H1 (cell line): ENCODE data around the gene TMX2. TPM values are rescaled to one million over a fixed set of nuclear protein-coding genes. Genes with fewer than 3 reads are reported as not detected.

ENCODE experiments used
- CTCF ChIA-PET: fragments of 300-600 bp; sonication (Branson Sonifier 250); formaldehyde crosslinking; loops from one replicate; lab custom pipeline; 2021; ENCODE audit not compliant: partially characterized antibody; lab: Charles Lee
- POLR2A ChIA-PET: fragments of 300-600 bp; sonication (Branson Sonifier 250); formaldehyde crosslinking; loops from one replicate; lab custom pipeline; 2021; ENCODE audit warnings: inconsistent platforms; ENCODE audit not compliant: partially characterized antibody; lab: Charles Lee
- DNase-seq, 2 experiments: peaks; one replicate each; pipeline versions ENCODE4 v3.0.0 to v3.0.0-alpha.2; 2010 to 2022; ENCODE audit warnings: low spot score in 2 of 2, low read depth in 1 of 2, mixed read lengths in 1 of 2
- FAIRE-seq: peaks from 2 replicates; lab custom pipeline; 2011; peaks lifted over from hg19 to GRCh38; lab: Jason Lieb, UNC
- H2AFZ ChIP-seq: 2 replicates; pipeline ENCODE4 v1.8.1; 2012; ENCODE audit warnings: low read length, inconsistent platforms
- H2AK5ac ChIP-seq: 2 replicates; pipeline ENCODE4 v1.6.1; 2013; ENCODE audit warnings: low read depth, low read length
- H2BK120ac ChIP-seq: replicated peaks from 2 replicates; pipeline ENCODE3; 2013; ENCODE audit warnings: low read depth, low read length, inconsistent platforms
- H2BK12ac ChIP-seq: 2 replicates; pipeline ENCODE4 v1.6.1; 2013; ENCODE audit warnings: low read depth, low read length
- H2BK15ac ChIP-seq: 2 replicates; pipeline ENCODE4 v1.6.1; 2013; ENCODE audit warnings: low read length
- H2BK20ac ChIP-seq: 2 replicates; pipeline ENCODE4 v1.6.1; 2013; ENCODE audit warnings: low read length
- H2BK5ac ChIP-seq: 2 replicates; pipeline ENCODE4 v1.6.1; 2013; ENCODE audit warnings: low read depth, low read length
- H3K14ac ChIP-seq: 2 replicates; pipeline ENCODE4 v1.6.1; 2013; ENCODE audit warnings: inconsistent platforms; ENCODE audit not compliant: insufficient read length
- H3K18ac ChIP-seq: 2 replicates; pipeline ENCODE4 v1.6.1; 2013; ENCODE audit warnings: low read length; ENCODE audit errors: extremely low read depth
- H3K23ac ChIP-seq: 2 replicates; pipeline ENCODE4 v1.6.1; 2013; ENCODE audit warnings: inconsistent platforms; ENCODE audit not compliant: insufficient read length
- H3K23me2 ChIP-seq: 2 replicates; pipeline ENCODE4 v1.6.1; 2013; ENCODE audit warnings: low read depth, low read length
- H3K27ac ChIP-seq: 2 replicates; pipeline ENCODE4 v1.6.1; 2011; ENCODE audit warnings: low read depth, low read length, inconsistent platforms
- H3K27me3 ChIP-seq, 4 experiments: replicated peaks in 1 of 4; 1 replicate in 1 of 4; 2 replicates in 3 of 4; pipeline versions ENCODE4 v1.6.1 to v1.8.1; 2011 to 2013; ENCODE audit warnings: low read length in 3 of 4, mild to moderate bottlenecking in 3 of 4, inconsistent platforms in 2 of 4, mixed read lengths in 2 of 4, moderate library complexity in 1 of 4; ENCODE audit not compliant: control insufficient read depth in 3 of 4, insufficient read depth in 3 of 4; ENCODE audit errors: extremely low read depth in 1 of 4
- H3K36me3 ChIP-seq, 4 experiments: 2 replicates each; pipeline versions ENCODE4 v1.6.1 to v1.8.1; 2011 to 2013; ENCODE audit warnings: mild to moderate bottlenecking in 4 of 4, low read length in 3 of 4, moderate library complexity in 2 of 4, control low read depth in 1 of 4, inconsistent platforms in 1 of 4; ENCODE audit not compliant: insufficient read depth in 4 of 4, control insufficient read depth in 2 of 4
- H3K4ac ChIP-seq: replicated peaks from 2 replicates; pipeline ENCODE3; 2013; ENCODE audit warnings: low read length, low read depth, mixed read lengths, inconsistent platforms; ENCODE audit not compliant: insufficient read length
- H3K4me1 ChIP-seq, 4 experiments: replicated peaks in 1 of 4; 1 replicate in 1 of 4; 2 replicates in 3 of 4; pipeline versions ENCODE4 v1.6.1 to v1.8.1; 2011 to 2013; ENCODE audit warnings: low read length in 3 of 4, inconsistent platforms in 2 of 4, mixed read lengths in 1 of 4; ENCODE audit not compliant: insufficient read depth in 4 of 4, control insufficient read depth in 3 of 4
- H3K4me2 ChIP-seq, 2 experiments: 2 replicates each; pipeline versions ENCODE4 v1.6.1 to v1.8.1; 2011 to 2013; ENCODE audit warnings: low read depth in 2 of 2, low read length in 2 of 2, control low read depth in 1 of 2, inconsistent platforms in 1 of 2, mild to moderate bottlenecking in 1 of 2; ENCODE audit not compliant: insufficient read depth in 1 of 2
- H3K4me3 ChIP-seq, 4 experiments: fragments of 200-600, 300-600 bp in 1 of 4; sonication (generic), shearing (Covaris generic), sonication (Bioruptor Twin) in 1 of 4; 2 replicates each; pipeline versions ENCODE4 v1.5.1 to v1.8.1; 2011 to 2016; ENCODE audit warnings: low read length in 4 of 4, low read depth in 3 of 4, control low read depth in 2 of 4, inconsistent platforms in 2 of 4, mild to moderate bottlenecking in 2 of 4, mixed read lengths in 1 of 4, moderate library complexity in 1 of 4; ENCODE audit not compliant: insufficient read depth in 2 of 4; ENCODE audit errors: extremely low read depth in 1 of 4
- H3K56ac ChIP-seq: replicated peaks from 2 replicates; pipeline ENCODE3; 2013; ENCODE audit warnings: low read depth, mild to moderate bottlenecking, mixed read lengths, low read length, inconsistent platforms; ENCODE audit not compliant: insufficient read length
- H3K79me1 ChIP-seq: 2 replicates; pipeline ENCODE4 v1.6.1; 2013; ENCODE audit warnings: low read depth, low read length, control low read depth
- H3K79me2 ChIP-seq, 2 experiments: 2 replicates each; pipeline versions ENCODE4 v1.6.1 to v1.8.1; 2012 to 2013; ENCODE audit warnings: low read length in 2 of 2, mild to moderate bottlenecking in 2 of 2, inconsistent platforms in 1 of 2; ENCODE audit not compliant: insufficient read depth in 2 of 2, control insufficient read depth in 1 of 2
- H3K9ac ChIP-seq, 4 experiments: replicated peaks in 1 of 4; 1 replicate in 1 of 4; 2 replicates in 3 of 4; pipeline versions ENCODE4 v1.6.1 to v1.8.1; 2011 to 2013; ENCODE audit warnings: low read depth in 3 of 4, low read length in 3 of 4, control low read depth in 2 of 4, mild to moderate bottlenecking in 2 of 4, moderate library complexity in 2 of 4, inconsistent platforms in 1 of 4; ENCODE audit errors: extremely low read depth in 1 of 4
- H3K9me3 ChIP-seq, 2 experiments: 2 replicates each; pipeline versions ENCODE4 v1.6.1 to v1.8.1; 2012 to 2013; ENCODE audit warnings: mild to moderate bottlenecking in 2 of 2, moderate library complexity in 2 of 2, control low read depth in 1 of 2, inconsistent platforms in 1 of 2, low read depth in 1 of 2, low read length in 1 of 2, mixed read lengths in 1 of 2; ENCODE audit not compliant: insufficient read depth in 2 of 2
- H4K20me1 ChIP-seq, 2 experiments: replicated peaks in 1 of 2; 2 replicates each; pipeline versions ENCODE3 to v1.8.1; 2011 to 2013; ENCODE audit warnings: inconsistent platforms in 2 of 2, low read length in 2 of 2, mild to moderate bottlenecking in 1 of 2; ENCODE audit not compliant: insufficient read depth in 2 of 2, control insufficient read depth in 1 of 2
- H4K5ac ChIP-seq: 2 replicates; pipeline ENCODE4 v1.6.1; 2013; ENCODE audit warnings: low read length, low read depth, mixed read lengths, inconsistent platforms; ENCODE audit not compliant: insufficient read length
- H4K8ac ChIP-seq: 2 replicates; pipeline ENCODE4 v1.8.0; 2013; ENCODE audit warnings: mild to moderate bottlenecking, moderate library complexity, low read length, inconsistent platforms; ENCODE audit not compliant: insufficient read depth; ENCODE audit errors: extremely low read depth
- H4K91ac ChIP-seq: replicated peaks from 2 replicates; pipeline ENCODE3; 2013; ENCODE audit warnings: low read length, mixed read lengths, inconsistent platforms; ENCODE audit not compliant: insufficient read length
- EGR1 ChIP-seq: IDR thresholded peaks from 2 replicates; pipeline ENCODE4 v1.6.1; 2011; ENCODE audit warnings: low read depth, low read length, borderline replicate concordance
- EP300 ChIP-seq, 2 experiments: IDR thresholded peaks; 1 replicate in 1 of 2; 2 replicates in 1 of 2; pipeline ENCODE4 v1.6.1; 2011 to 2012; ENCODE audit warnings: low read depth in 2 of 2, low read length in 2 of 2, mild to moderate bottlenecking in 2 of 2, borderline replicate concordance in 1 of 2, inconsistent platforms in 1 of 2, moderate library complexity in 1 of 2
- GTF2F1 ChIP-seq: IDR thresholded peaks from 2 replicates; pipeline ENCODE4 v1.6.1; 2012; ENCODE audit warnings: low read depth, low read length, improper control_type of control experiment, borderline replicate concordance
- JUND ChIP-seq: IDR thresholded peaks from 2 replicates; pipeline ENCODE4 v1.6.1; 2011; ENCODE audit warnings: mild to moderate bottlenecking, improper control_type of control experiment, low read length
- MAFK ChIP-seq: IDR thresholded peaks from 2 replicates; pipeline ENCODE4 v1.6.1; 2012; ENCODE audit warnings: low read depth, mild to moderate bottlenecking, improper control_type of control experiment, low read length
- NRF1 ChIP-seq: IDR thresholded peaks from 2 replicates; pipeline ENCODE4 v1.6.1; 2011; ENCODE audit warnings: mild to moderate bottlenecking, low read depth, low read length, improper control_type of control experiment
- POLR2A ChIP-seq, 2 experiments: IDR thresholded peaks; 1 replicate in 1 of 2; 2 replicates in 1 of 2; pipeline ENCODE4 v1.6.1; 2011; ENCODE audit warnings: low read depth in 2 of 2, low read length in 2 of 2, mild to moderate bottlenecking in 2 of 2; ENCODE audit errors: control extremely low read depth in 1 of 2
- POLR2AphosphoS5 ChIP-seq: IDR thresholded peaks from 2 replicates; pipeline ENCODE4 v1.6.1; 2011; ENCODE audit warnings: low read depth, low read length
- RNF2 ChIP-seq: fragments of 200-900, 300-1000 bp; sonication (generic); IDR thresholded peaks from 2 replicates; pipeline ENCODE4 v1.7.1; 2016; ENCODE audit warnings: borderline replicate concordance, low read depth, mild to moderate bottlenecking, antibody characterized with exemption, low read length; ENCODE audit not compliant: poor library complexity, severe bottlenecking; ENCODE audit errors: missing control alignments
- SRF ChIP-seq: IDR thresholded peaks from 2 replicates; pipeline ENCODE4 v1.6.1; 2011; ENCODE audit warnings: mild to moderate bottlenecking, low read depth, low read length, moderate library complexity
- TAF1 ChIP-seq: IDR thresholded peaks from 2 replicates; pipeline ENCODE4 v1.6.1; 2011; ENCODE audit warnings: mild to moderate bottlenecking, low read depth, low read length
- TAF7 ChIP-seq: optimal IDR thresholded peaks from 2 replicates; pipeline ENCODE3; 2011; ENCODE audit warnings: low read depth, mild to moderate bottlenecking, inconsistent platforms, low read length, moderate library complexity, borderline replicate concordance
- WGBS, 2 experiments: shearing (Covaris generic) in 1 of 2; methylation state at CpG; one replicate each; pipeline versions ENCODE4 v1.1.6 to v1.1.7; 2013 to 2015; ENCODE audit warnings: low lambda C conversion rate in 2 of 2, mixed read lengths in 2 of 2, inconsistent platforms in 1 of 2, low coverage in 1 of 2, missing lambda C conversion rate in 1 of 2; ENCODE audit not compliant: insufficient replicate concordance in 2 of 2, insufficient coverage in 1 of 2, insufficient read length in 1 of 2; ENCODE audit errors: extremely low coverage in 1 of 2, missing lambda C conversion rate in 1 of 2; 5-methylcytosine and 5-hydroxymethylcytosine counted together
- polyA plus RNA-seq, 7 experiments: library from polyadenylated mRNA; depleted of rRNA in 3 of 7; stranded (reverse) in 5 of 7; unstranded in 2 of 7; fragments of >200 nt in 5 of 7; fragments of 200-250 nt in 2 of 7; gene quantifications; 1 replicate in 5 of 7; 2 replicates in 1 of 7; 4 replicates in 1 of 7; pipeline versions ENCODE4 v1.2.1 to v1.2.3, GENCODE V29; 2011 to 2013; ENCODE audit warnings: missing spikeins in 2 of 7, mixed read lengths in 2 of 7
- total RNA-seq: library from RNA; stranded (reverse); fragmentation: NEBNext Ultra II Directional; extraction: Animal tissue kit (Norgen Biotek cat#: 25700); gene quantifications from 2 replicates; pipeline ENCODE4 v1.2.1, GENCODE V29; 2021
- TF ChIP-seq, protein P1 (sequence below): IDR thresholded peaks from 2 replicates; pipeline ENCODE4 v1.6.1; 2012; ENCODE audit warnings: inconsistent platforms

TMX2 gene
- total and polyA plus RNA-seq, 2 of the 8 experiments (the other 6 are each of a cell fraction or from before 2014, with no cell fraction given) = 70.4 to 100.0 TPM

DNA sequence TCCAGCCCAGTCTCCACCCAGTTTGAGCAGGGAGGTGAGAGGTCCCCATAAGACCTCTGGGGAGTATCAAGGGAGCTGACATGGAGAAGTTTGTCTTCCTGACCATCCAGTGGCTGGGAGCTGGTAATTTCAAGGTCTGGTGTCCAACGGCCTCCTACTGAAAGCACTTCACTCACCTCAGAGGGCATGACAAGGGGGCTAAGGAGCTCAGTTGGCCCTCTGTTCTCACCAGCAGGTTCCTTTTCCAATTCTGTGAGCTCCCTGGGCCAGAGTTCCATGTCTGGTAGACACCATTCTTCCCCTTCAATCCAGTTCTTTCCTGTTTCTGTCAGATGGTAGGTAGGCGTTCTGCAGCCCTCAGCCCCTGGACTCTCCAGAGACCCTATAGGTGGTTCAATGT is 32.0 kb downstream of the TMX2 start:
- DNase-seq = no peak
- no peak overlapping the region for H3K18ac ChIP-seq
- H3K56ac ChIP-seq = no peak overlapping the region
- H2BK120ac ChIP-seq = no peak overlapping the region
- H2BK20ac ChIP-seq = no peak overlapping the region
- H4K20me1 ChIP-seq = peaks cover 0 to 1% of the 10 kb centered on the region in 2 experiments
- no peak overlapping the region for H3K9ac ChIP-seq
- H3K36me3 ChIP-seq = peaks cover 9 to 31% (median 19%) of the 10 kb centered on the region in 4 experiments
- H3K27ac ChIP-seq = no peak overlapping the region
- H3K23ac ChIP-seq = no peak overlapping the region
- no peak for TF ChIP-seq JUND
- TF ChIP-seq GTF2F1 = no peak
- TF ChIP-seq NRF1 = no peak
- peak in 1 of 2 experiments; percentile 68; a peak in 2 of 3 replicates for TF ChIP-seq POLR2A (IDR thresholded peaks at IDR 0.05; ENCODE audit: control extremely low read depth in 1 of 2, low read depth in 2 of 2, low read length in 2 of 2)
- TF ChIP-seq TAF7 = no peak
- no peak for TF ChIP-seq RNF2
- TF ChIP-seq SRF = no peak
- TF ChIP-seq EP300 (IDR thresholded peaks at IDR 0.05; ENCODE audit: borderline replicate concordance in 1 of 2, low read depth in 2 of 2, low read length in 2 of 2) = no peak
- TF ChIP-seq MAFK = no peak
- TF ChIP-seq, protein P1, sequence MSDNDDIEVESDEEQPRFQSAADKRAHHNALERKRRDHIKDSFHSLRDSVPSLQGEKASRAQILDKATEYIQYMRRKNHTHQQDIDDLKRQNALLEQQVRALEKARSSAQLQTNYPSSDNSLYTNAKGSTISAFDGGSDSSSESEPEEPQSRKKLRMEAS = no peak
- TF ChIP-seq POLR2AphosphoS5 = 0 out of 2 replicates have a peak, but pooled peaks have one; percentile 43
- no peak for TF ChIP-seq TAF1
- TF ChIP-seq EGR1 = no peak
- TF ChIP-seq, all 59 proteins: peak for 2
- no peak for FAIRE-seq
- Histone ChIP-seq H3K4me3 (no peak overlapping the region), H3K4me1 (peaks cover 0 to 9% (median 3%) of the 10 kb centered on the region in 4 experiments; a peak in 4 of 7 replicates), H3K79me1 (no peaks in the 10 kb centered on the region; the same call in 1 of the 2 replicates), H2BK15ac (no peak overlapping the region), H2AK5ac (no peak overlapping the region), H4K5ac (no peak overlapping the region), H4K91ac (no peak overlapping the region), H3K14ac (no peak overlapping the region), H3K23me2 (no peaks in the 10 kb centered on the region; the same call in 1 of the 2 replicates), H3K4me2 (no peak overlapping the region), H2BK5ac (no peak overlapping the region), H2AFZ (no peak overlapping the region), H2BK12ac (no peak overlapping the region), H3K9me3 (no peaks in the 10 kb centered on the region), H4K8ac (no peak overlapping the region), H3K27me3 (no peaks in the 10 kb centered on the region), H3K4ac (no peak overlapping the region), H3K79me2 (peaks cover 0 to 14% of the 10 kb centered on the region in 2 experiments; a peak in 3 of 4 replicates)
- ChIA-PET CTCF (interaction anchor here (0.6 to 12.1 kb wide), 8 partner anchors 8 to 63 kb away, joined by 3 to 182 read pairs (median 4); partner anchors contain the start of gene BTBD18), POLR2A (interaction anchor here (0.7 to 5.8 kb wide), 14 partner anchors 16 to 104 kb away, joined by 3 to 30 read pairs (median 4); partner anchors contain the start of genes CTNND1, MED19 and TMX2)
- 100% methylated on average over 2 of the region's 2 CpGs; no CpG with 5 or more reads in 1 of the 2 experiments for WGBS, 2 experiments
